ENCODE data around the gene AADACL2. TPM values are rescaled to one million over a fixed set of nuclear protein-coding genes. Genes with fewer than 3 reads are reported as not detected.
"Not testable (repeated sequence)": the region's sequence is repeated elsewhere in the genome, so short reads cannot be mapped to it uniquely, and the experiment has no call there.

Gene AADACL2
- total RNA-seq, 1 donor: not detected

DNA sequence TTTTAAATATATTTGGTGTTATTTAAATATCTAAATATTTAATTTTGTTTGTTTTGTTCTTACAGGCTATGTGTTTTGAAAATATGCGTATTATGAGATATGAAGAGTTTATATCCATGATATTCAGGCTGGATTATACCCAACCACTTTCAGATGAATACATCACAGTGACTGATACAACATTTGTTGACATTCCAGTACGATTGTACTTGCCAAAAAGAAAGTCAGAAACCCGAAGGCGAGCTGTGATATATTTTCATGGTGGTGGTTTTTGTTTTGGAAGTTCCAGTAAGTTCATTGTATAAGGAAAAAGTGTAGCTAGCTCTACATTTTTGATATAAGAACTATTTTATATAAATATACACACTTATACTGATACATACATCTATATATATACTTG, 6.9 kb downstream of the AADACL2 start:
- H3K4me3 ChIP-seq (ENCODE audit: low read length): no peak overlapping the region
- H3K9me3 ChIP-seq (ENCODE audit: low read depth, low read length): no peaks in the 10 kb centered on the region
- no peaks in the 10 kb centered on the region for H3K27me3 ChIP-seq (ENCODE audit: insufficient read depth, low read length)
- H3K4me1 ChIP-seq (ENCODE audit: insufficient read depth, low read length): no peaks in the 10 kb centered on the region

DNA sequence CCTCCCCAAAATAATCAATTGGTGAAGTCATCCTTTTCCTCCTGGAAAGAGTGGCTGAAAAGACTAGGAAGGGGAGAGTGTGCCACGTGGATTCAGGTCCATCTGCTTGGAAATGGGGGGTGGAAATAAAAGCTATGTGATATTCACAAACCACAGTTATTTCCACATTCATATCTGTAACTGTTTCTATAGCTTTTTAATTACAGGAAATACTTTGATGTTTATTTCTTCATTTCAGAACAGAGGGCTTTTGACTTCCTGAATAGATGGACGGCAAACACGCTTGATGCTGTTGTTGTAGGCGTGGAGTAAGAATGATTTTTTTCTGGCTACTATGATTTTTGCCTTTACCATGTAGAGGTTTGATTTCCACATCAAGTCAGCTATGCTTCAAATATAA, 10.1 kb downstream of the AADACL2 start:
- H3K4me3 ChIP-seq (ENCODE audit: low read length): no peak overlapping the region
- H3K4me1 ChIP-seq (ENCODE audit: insufficient read depth, low read length): no peaks in the 10 kb centered on the region
- no peaks in the 10 kb centered on the region for H3K27me3 ChIP-seq (ENCODE audit: insufficient read depth, low read length)
- no peaks in the 10 kb centered on the region for H3K9me3 ChIP-seq (ENCODE audit: low read depth, low read length)

DNA sequence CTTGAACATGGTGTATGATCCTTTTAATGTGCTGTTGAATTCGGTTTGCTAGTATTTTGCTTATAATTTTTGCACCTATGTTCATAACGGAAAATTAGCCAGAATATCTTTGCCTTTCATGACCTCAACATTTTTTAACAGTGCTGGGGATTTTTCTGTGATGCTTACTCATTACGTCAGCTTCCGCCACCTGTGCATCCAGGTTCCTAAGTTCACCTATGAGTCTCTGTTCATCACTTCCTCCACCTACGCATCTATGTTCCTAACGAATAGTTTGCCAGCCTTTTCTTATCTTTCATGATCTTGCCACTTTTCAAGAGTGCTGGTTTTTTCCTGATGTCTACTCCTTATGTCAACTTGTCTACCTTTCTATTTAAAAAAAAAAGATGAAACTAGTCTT, 16.5 kb downstream of the AADACL2 start:
- H3K4me1 ChIP-seq (ENCODE audit: insufficient read depth, low read length): peaks cover 5% of the 10 kb centered on the region
- no peaks in the 10 kb centered on the region for H3K27me3 ChIP-seq (ENCODE audit: insufficient read depth, low read length)
- H3K9me3 ChIP-seq (ENCODE audit: low read depth, low read length): no peaks in the 10 kb centered on the region
- H3K4me3 ChIP-seq (ENCODE audit: low read length): no peak overlapping the region

DNA sequence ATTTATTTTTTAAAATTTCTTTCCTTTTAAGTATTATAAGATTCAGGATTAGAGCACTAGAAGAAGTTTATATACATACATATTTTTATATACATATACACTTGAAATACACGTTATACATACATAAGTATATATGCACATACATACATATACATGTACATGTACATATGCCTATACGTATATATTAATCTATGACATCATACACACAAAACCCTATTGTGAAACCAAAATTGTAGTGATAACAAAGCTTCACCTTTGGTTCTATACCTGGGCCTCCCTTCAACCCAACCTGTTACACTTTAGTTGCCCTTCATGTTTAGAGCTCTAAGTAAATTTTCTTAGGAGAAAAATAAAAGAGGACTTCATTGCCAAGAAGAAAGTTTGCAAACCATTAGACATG, 17.0 kb downstream of the AADACL2 start:
- no peaks in the 10 kb centered on the region for H3K27me3 ChIP-seq (ENCODE audit: insufficient read depth, low read length)
- no peak overlapping the region for H3K4me3 ChIP-seq (ENCODE audit: low read length)
- peaks cover 5% of the 10 kb centered on the region for H3K4me1 ChIP-seq (ENCODE audit: insufficient read depth, low read length)
- H3K9me3 ChIP-seq (ENCODE audit: low read depth, low read length): no peaks in the 10 kb centered on the region

DNA sequence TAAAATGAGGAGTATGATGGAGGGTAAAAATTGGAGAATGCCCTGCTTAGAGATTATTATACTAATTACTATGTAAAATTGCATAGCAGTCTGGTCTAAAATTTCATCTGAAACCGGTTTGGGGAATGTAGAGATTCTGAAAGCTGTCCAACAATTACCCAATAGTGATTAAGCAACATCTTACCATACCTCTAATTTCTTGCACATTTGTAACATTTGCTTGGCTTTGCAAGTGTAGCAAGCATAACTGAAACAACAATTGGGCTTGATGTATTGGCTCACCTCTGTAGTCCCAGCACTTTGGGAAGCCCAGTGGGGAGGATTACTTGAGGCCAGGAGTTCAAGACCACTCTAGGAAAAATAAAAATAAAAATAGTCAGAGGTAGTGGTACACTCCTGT, 17.4 kb downstream of the AADACL2 start:
- no peak overlapping the region for H3K4me3 ChIP-seq (ENCODE audit: low read length)
- peaks cover 5% of the 10 kb centered on the region for H3K4me1 ChIP-seq (ENCODE audit: insufficient read depth, low read length)
- no peaks in the 10 kb centered on the region for H3K27me3 ChIP-seq (ENCODE audit: insufficient read depth, low read length)
- H3K9me3 ChIP-seq (ENCODE audit: low read depth, low read length): no peaks in the 10 kb centered on the region

DNA sequence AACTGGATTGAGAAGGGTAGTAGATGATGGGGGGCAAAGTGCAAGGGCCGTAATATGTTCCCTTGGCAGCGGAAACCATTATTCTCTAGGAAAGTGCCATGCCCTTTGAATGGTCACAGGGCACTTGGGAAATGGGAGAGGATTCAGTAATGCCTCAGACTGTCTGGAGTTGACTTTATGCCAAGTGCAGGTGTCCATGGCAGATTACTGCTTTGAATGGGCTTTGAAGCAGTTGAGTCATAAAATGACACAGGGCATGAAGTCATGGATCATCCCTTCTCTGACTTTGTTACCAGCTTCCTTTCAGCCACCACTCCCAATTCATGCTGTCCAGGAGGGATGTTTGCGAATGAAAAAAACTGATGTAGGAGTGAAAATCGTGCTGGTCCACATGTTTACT, 20.1 kb downstream of the AADACL2 start:
- Histone ChIP-seq H3K9me3 (ENCODE audit: low read depth, low read length) (no peaks in the 10 kb centered on the region), H3K4me1 (ENCODE audit: insufficient read depth, low read length) (peaks cover 5% of the 10 kb centered on the region), H3K4me3 (ENCODE audit: low read length) (no peak overlapping the region), H3K27me3 (ENCODE audit: insufficient read depth, low read length) (no peaks in the 10 kb centered on the region)

DNA sequence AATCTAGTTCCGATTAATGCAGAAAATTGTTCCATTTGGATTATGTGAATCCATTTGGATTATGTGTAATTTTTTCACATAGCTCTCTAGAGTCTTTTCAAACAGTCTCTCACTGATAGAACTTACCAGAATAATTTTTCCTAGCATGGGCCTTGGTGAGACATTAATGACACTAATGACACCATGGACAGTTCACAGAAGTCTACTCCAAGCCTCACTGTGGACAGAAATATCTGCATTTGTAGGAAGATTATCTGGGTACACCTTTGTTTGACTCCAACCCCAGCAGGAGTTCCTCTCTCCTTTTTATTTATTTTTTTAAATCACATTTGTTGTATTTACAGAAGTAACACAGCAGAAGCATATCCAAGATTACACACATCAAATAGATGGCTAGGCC, 27.9 kb downstream of the AADACL2 start:
- H3K9me3 ChIP-seq (ENCODE audit: low read depth, low read length): no peaks in the 10 kb centered on the region

DNA sequence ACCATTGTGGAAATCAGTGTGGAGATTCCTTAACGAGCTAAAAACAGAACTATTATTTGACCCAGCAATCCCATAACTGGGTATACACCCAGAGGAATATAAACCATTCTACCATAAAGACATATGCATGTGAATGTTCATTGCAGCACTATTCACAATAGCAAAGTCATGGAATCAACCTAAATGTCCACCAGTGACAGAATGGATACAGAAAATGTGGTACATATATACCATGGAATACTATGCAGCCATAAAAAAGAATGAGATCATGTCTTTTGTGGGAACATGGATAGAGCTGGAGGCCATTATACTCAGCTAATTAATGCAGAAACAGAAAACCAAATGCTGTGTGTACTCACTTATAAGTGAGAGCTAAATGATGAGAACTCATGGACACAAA, 31.0 kb downstream of the AADACL2 start:
- H3K4me3 ChIP-seq (ENCODE audit: low read length); H3K4me1 ChIP-seq (ENCODE audit: insufficient read depth, low read length): not testable (repeated sequence)

More for the DNA sequence above, 27.9 kb downstream of the AADACL2 start:
- H3K27me3 ChIP-seq (ENCODE audit: insufficient read depth, low read length): no peaks in the 10 kb centered on the region
- no peaks in the 10 kb centered on the region for H3K4me1 ChIP-seq (ENCODE audit: insufficient read depth, low read length)
- no peak overlapping the region for H3K4me3 ChIP-seq (ENCODE audit: low read length)

DNA sequence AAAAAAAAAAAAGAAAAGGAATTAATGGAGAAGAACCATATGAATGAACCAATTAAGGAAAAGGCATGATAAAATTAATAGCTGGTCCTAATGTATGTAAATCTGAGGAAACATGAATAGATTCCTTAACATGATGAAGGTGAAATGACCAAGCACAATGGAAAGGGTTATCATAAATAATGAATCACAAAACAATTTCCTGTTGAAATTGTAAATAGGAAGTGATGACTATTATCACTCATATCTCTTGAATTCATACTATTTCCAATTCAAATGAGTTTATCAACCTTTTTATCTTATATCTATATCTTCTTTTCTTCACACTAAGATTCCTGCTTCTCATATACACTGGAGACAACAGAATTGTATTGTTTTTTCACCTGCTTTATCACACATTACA, 32.0 kb downstream of the AADACL2 start:
- Histone ChIP-seq H3K9me3 (ENCODE audit: low read depth, low read length) (no peaks in the 10 kb centered on the region), H3K4me3 (ENCODE audit: low read length) (no peak overlapping the region), H3K4me1 (ENCODE audit: insufficient read depth, low read length) (no peaks in the 10 kb centered on the region), H3K27me3 (ENCODE audit: insufficient read depth, low read length) (no peaks in the 10 kb centered on the region)

More for the DNA sequence above, 31.0 kb downstream of the AADACL2 start:
- not testable (repeated sequence) for H3K9me3 ChIP-seq (ENCODE audit: low read depth, low read length); H3K27me3 ChIP-seq (ENCODE audit: insufficient read depth, low read length)

DNA sequence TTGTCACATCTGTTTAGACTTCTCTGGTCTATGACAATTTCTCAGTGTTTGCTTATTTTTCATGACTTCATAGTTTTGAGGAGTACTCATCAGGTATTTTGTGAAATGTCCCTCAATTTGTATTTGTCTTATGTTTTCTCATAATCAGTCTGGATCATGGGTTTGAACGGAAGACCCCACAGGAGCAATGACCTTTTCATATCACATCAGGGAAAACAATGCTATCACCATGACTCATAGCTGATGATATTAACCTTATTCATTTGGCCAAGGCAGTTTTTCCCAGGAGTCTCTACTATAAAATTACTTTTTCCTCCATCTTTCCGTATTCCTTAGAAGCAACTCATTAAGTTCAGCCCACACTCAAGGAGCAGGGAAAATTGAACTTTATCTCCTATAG, 32.7 kb downstream of the AADACL2 start:
- Histone ChIP-seq H3K4me1 (ENCODE audit: insufficient read depth, low read length) (no peaks in the 10 kb centered on the region), H3K9me3 (ENCODE audit: low read depth, low read length) (no peaks in the 10 kb centered on the region), H3K4me3 (ENCODE audit: low read length) (no peak overlapping the region), H3K27me3 (ENCODE audit: insufficient read depth, low read length) (no peaks in the 10 kb centered on the region)

DNA sequence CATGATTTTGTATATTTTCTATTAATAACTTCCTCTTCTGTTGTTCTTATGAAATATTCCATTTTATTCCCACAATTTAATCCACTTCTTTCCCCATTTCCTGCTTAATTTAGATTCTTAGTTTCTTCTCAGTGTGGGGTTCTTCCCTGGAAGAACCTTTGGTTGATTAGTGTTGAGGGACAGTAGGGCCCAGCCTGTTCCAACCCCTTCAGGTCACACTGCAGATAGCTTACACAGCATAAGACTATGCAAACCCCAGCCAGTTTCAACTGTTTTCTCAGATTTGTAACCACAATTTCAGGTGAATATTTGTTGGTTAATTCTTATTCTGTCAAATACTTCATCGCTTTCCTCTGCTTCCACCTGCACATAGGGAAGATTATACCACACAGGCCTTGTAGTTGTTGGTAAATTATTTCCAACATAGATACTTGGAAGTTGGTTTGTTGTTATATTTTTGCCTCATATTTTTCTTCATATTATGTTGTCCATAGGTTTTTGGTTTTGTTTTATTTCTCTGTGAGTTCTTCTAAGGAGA, 34.7 kb downstream of the AADACL2 start:
- no peaks in the 10 kb centered on the region for H3K9me3 ChIP-seq (ENCODE audit: low read depth, low read length)
- no peaks in the 10 kb centered on the region for H3K27me3 ChIP-seq (ENCODE audit: insufficient read depth, low read length)
- no peaks in the 10 kb centered on the region for H3K4me1 ChIP-seq (ENCODE audit: insufficient read depth, low read length)
- H3K4me3 ChIP-seq (ENCODE audit: low read length): no peak overlapping the region

DNA sequence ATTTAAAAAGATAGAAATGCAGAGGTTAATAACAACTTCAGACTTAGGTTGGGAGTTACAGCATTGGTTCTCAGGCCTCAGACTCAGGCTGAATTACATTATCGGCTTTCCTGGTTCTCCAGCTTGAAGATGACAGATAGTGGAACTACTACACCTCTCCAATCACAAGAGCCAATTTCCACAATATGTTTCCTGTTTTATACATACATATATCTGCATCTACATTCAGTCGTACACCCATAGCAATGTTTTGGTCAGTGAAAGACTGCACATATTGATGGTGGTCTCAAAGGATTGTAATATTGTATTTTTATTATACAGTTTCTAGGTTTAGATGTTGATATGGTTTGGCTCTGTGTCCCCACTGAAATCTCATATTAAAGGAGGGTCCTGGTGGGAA, 35.4 kb downstream of the AADACL2 start:
- Histone ChIP-seq H3K4me3 (ENCODE audit: low read length) (no peak overlapping the region), H3K9me3 (ENCODE audit: low read depth, low read length) (no peaks in the 10 kb centered on the region), H3K4me1 (ENCODE audit: insufficient read depth, low read length) (no peaks in the 10 kb centered on the region), H3K27me3 (ENCODE audit: insufficient read depth, low read length) (no peaks in the 10 kb centered on the region)

DNA sequence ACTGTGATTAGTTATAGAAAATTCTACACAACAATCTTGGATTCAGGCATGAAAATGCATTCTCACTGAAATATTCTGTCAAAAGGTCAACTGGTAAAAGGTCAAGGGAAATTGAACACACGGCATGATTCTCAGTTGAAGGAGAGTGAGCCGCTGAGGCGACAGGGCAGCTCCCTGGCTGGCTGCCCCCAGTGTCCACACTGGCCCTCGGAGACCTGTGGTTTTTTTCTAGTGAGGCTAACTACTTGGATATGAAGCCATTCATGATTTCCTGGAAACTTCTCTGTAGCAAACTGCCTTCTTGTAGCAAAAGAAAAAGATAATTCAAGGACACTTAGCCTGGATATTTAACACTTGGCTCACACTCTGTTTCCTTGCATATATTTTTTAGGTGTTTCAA, 37.2 kb downstream of the AADACL2 start:
- Histone ChIP-seq H3K9me3 (ENCODE audit: low read depth, low read length) (no peaks in the 10 kb centered on the region), H3K27me3 (ENCODE audit: insufficient read depth, low read length) (no peaks in the 10 kb centered on the region), H3K4me3 (ENCODE audit: low read length) (no peak overlapping the region), H3K4me1 (ENCODE audit: insufficient read depth, low read length) (no peaks in the 10 kb centered on the region)

DNA sequence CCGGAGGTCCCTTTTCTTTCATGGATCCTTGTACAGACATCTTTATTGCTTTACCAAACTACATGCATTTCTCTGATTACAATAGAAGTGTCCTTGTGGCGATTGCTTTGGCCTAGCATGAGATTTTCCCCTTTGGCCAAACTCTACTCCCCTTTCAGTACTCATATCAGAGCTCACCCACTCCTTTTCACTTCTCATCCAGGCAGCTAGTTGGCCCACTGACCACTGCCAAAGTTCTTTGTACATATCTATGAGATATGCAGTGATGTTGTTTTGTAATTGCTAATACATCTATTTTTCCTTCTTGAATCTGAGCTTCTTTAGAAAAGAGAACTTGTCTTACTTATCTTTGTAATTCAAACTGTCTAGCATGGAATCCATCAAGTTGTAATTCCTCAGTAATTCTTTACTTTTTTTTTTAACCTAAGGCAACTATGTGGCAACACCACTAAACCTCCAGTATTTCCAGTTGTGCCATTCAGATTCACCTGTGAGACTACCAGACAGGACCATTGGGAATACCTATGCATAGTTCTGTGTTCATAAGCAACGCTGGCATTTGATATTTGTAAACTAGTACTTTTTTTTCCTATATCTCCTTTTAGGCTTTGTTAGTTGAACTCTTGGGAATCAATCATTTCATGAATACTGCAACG, 39.2 kb downstream of the AADACL2 start:
- H3K27me3 ChIP-seq (ENCODE audit: insufficient read depth, low read length): no peaks in the 10 kb centered on the region
- H3K4me3 ChIP-seq (ENCODE audit: low read length): no peak overlapping the region
- no peaks in the 10 kb centered on the region for H3K9me3 ChIP-seq (ENCODE audit: low read depth, low read length)
- H3K4me1 ChIP-seq (ENCODE audit: insufficient read depth, low read length): no peaks in the 10 kb centered on the region

DNA sequence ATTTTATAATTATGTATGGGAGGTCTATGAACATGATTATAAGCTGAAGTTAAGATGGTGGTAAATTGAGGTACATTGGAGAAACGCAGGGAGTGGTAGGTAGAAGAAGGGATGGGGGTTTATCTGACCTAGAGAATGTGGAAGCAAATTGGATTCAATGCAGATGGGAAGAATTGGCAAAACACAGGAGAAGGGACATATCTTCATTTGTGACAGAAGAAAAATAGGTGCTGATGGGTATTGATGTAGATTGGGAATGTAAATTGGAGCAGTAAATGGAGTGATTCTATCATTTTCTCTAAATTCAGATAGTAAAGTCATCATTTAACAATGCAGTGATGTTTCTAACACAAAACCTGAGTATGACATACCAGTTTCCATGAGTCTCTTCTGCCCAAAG, 40.5 kb downstream of the AADACL2 start:
- Histone ChIP-seq H3K27me3 (ENCODE audit: insufficient read depth, low read length) (no peaks in the 10 kb centered on the region), H3K4me1 (ENCODE audit: insufficient read depth, low read length) (no peaks in the 10 kb centered on the region), H3K9me3 (ENCODE audit: low read depth, low read length) (no peaks in the 10 kb centered on the region), H3K4me3 (ENCODE audit: low read length) (no peak overlapping the region)

DNA sequence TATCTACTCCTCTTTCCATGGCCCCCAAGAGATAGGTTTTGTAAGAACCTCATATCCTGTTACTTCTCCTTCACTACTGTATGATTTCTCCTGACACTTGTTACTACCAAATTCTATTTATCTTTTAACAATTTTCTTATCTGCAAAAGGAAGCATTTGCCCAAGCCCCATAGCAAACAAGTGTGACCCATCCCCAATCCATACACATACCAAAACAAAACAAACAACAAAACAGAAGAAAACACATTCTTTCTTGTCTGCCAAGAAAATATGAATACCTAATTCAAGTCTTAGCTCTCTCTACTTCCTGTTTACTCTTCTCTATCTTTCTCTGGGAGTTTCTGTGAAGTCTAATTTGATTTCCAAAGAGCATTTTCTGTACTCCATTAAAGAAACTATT, 41.2 kb downstream of the AADACL2 start:
- Histone ChIP-seq H3K27me3 (ENCODE audit: insufficient read depth, low read length) (no peaks in the 10 kb centered on the region), H3K4me3 (ENCODE audit: low read length) (no peak overlapping the region), H3K9me3 (ENCODE audit: low read depth, low read length) (no peaks in the 10 kb centered on the region), H3K4me1 (ENCODE audit: insufficient read depth, low read length) (no peaks in the 10 kb centered on the region)
